ENCODE measurements around the gene PDE6G.

The PDE6G gene
- long read RNA-seq, donor 1, transcript PDE6G-202 (4 exons, 458 nt) = major isoform, 5 of 5 reads
- long read RNA-seq, donor 1, partial matches to known transcripts = 0 of 5 reads
- long read RNA-seq, donor 1, other reads (novel, unspliced or antisense) = 0 of 5 reads
- long read RNA-seq, donor 2, partial matches to known transcripts = 0 of 4 reads
- long read RNA-seq, donor 2, other reads (novel, unspliced or antisense) = 0 of 4 reads
- long read RNA-seq, donor 3, partial matches to known transcripts = 0 of 2 reads
- long read RNA-seq, donor 3, other reads (novel, unspliced or antisense) = 0 of 2 reads
- long read RNA-seq, donor 4, transcript PDE6G-202 (4 exons, 458 nt) = major isoform, 5 of 5 reads
- long read RNA-seq, donor 4, partial matches to known transcripts = 0 of 5 reads
- long read RNA-seq, donor 4, other reads (novel, unspliced or antisense) = 0 of 5 reads
- long read RNA-seq, donor 5, transcript PDE6G-202 (4 exons, 458 nt) = major isoform, 5 of 5 reads
- long read RNA-seq, donor 5, partial matches to known transcripts = 0 of 5 reads
- long read RNA-seq, donor 5, other reads (novel, unspliced or antisense) = 0 of 5 reads
- long read RNA-seq, donor 6, partial matches to known transcripts = 0 of 3 reads
- long read RNA-seq, donor 6, other reads (novel, unspliced or antisense) = 0 of 3 reads
- long read RNA-seq, donor 7 = 0 reads
- long read RNA-seq, donor 8, partial matches to known transcripts = 0 of 4 reads
- long read RNA-seq, donor 8, other reads (novel, unspliced or antisense) = 0 of 4 reads

- no peak for DNase-seq
These were observed at the start of gene PDE6G for GRCh38 chr17:81656118-81656743. Gene PDE6G (minus strand): TSS chr17:81656542. CDS start chr17:81653305, 3,237 bp downstream.

GRCh38 chr17:81705518-81706231 lies 49.3 kb upstream of the PDE6G start:
- DNase-seq = no peak

GRCh38 chr17:81703747-81704654 lies 47.7 kb upstream of the PDE6G start:
- DNase-seq = no peak

GRCh38 chr17:81702934-81703746 lies 46.8 kb upstream of the PDE6G start, which contains the start of gene MRPL12:
Gene MRPL12 (plus strand): TSS chr17:81703367. CDS start chr17:81703502, 135 bp downstream.
- peak; percentile 87 for DNase-seq

- DNase-seq = no peak
These were observed 45.1 kb upstream of the PDE6G start for GRCh38 chr17:81701288-81702071.

GRCh38 chr17:81700353-81701287 lies 44.3 kb upstream of the PDE6G start:
- DNase-seq = no peak

- no peak for DNase-seq
These were observed 41.1 kb upstream of the PDE6G start for GRCh38 chr17:81697261-81698044.

- no peak for DNase-seq
These were observed 40.0 kb upstream of the PDE6G start for GRCh38 chr17:81696218-81696941.

- DNase-seq = no peak
These were observed 39.5 kb upstream of the PDE6G start for GRCh38 chr17:81695801-81696200.

GRCh38 chr17:81695211-81695610 lies 38.9 kb upstream of the PDE6G start:
- DNase-seq = no peak

- DNase-seq = no peak
These were observed 38.5 kb upstream of the PDE6G start for GRCh38 chr17:81694810-81695209.

- DNase-seq = no peak
These were observed 37.3 kb upstream of the PDE6G start for GRCh38 chr17:81693509-81694210.

GRCh38 chr17:81691608-81692007 lies 35.3 kb upstream of the PDE6G start:
- no peak for DNase-seq

- no peak for DNase-seq
These were observed 34.9 kb upstream of the PDE6G start for GRCh38 chr17:81691196-81691595.

GRCh38 chr17:81690549-81690948 lies 34.2 kb upstream of the PDE6G start:
- DNase-seq = no peak

GRCh38 chr17:81690066-81690465 lies 33.7 kb upstream of the PDE6G start:
- DNase-seq = no peak
